ENCODE measurements around the gene SDK2. TPM values are rescaled to one million over a fixed set of nuclear protein-coding genes. Genes with fewer than 3 reads are reported as not detected.

Gene SDK2
- total RNA-seq, 3 donors from 2014 or later (not counting 1 experiment from before 2014, with no cell fraction given) = 0.41 to 0.90 (median 0.49) TPM

DNA sequence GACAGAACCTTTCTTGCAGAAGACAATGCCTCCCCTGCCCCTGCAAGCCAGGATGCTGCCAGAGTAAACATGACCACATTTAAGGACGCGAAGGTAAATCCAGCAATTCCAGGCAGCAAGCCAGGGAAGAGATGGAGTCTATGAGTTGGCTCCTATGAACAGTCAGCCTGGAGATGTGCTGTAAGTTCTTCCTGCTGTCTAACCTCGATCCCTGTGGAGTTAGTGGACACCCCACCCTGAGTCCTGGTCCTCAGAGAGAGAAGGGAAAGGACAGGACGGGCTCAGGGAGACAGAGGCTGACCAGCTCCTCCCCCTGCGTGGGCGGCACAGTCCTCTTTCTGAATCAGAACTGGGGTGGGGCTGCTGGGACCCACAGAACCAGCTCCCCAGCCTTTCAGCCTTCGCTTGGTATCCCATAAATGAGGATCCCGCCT lies 357.4 kb downstream of the SDK2 start:
- no peaks in the 10 kb centered on the region for H3K36me3 ChIP-seq (ENCODE audit: control insufficient read depth, insufficient read depth, low read length)
- H3K4me1 ChIP-seq (ENCODE audit: control insufficient read depth, insufficient read depth, low read length) = peaks cover 20% of the 10 kb centered on the region
- no peaks in the 10 kb centered on the region for H3K27me3 Mint-ChIP-seq (ENCODE audit: low read depth in 2 of 2)
- H3K27ac Mint-ChIP-seq = no peak overlapping the region
- no peaks in the 10 kb centered on the region for H3K27me3 ChIP-seq (ENCODE audit: control insufficient read depth, insufficient read depth, low read length)
- H3K27ac ChIP-seq (ENCODE audit: low read length) = no peak overlapping the region
- TF ChIP-seq, protein P1, sequence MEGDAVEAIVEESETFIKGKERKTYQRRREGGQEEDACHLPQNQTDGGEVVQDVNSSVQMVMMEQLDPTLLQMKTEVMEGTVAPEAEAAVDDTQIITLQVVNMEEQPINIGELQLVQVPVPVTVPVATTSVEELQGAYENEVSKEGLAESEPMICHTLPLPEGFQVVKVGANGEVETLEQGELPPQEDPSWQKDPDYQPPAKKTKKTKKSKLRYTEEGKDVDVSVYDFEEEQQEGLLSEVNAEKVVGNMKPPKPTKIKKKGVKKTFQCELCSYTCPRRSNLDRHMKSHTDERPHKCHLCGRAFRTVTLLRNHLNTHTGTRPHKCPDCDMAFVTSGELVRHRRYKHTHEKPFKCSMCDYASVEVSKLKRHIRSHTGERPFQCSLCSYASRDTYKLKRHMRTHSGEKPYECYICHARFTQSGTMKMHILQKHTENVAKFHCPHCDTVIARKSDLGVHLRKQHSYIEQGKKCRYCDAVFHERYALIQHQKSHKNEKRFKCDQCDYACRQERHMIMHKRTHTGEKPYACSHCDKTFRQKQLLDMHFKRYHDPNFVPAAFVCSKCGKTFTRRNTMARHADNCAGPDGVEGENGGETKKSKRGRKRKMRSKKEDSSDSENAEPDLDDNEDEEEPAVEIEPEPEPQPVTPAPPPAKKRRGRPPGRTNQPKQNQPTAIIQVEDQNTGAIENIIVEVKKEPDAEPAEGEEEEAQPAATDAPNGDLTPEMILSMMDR (IDR thresholded peaks at IDR 0.05) = no peak
- H3K36me3 Mint-ChIP-seq = no peaks in the 10 kb centered on the region
- H3K4me3 ChIP-seq (ENCODE audit: low read length) = no peak overlapping the region
- H3K9me3 Mint-ChIP-seq = no peaks in the 10 kb centered on the region
- DNase-seq (no peak), ATAC-seq (no peak)
- no peak overlapping the region for H3K4me3 Mint-ChIP-seq
- peaks cover 15 to 29% of the 10 kb centered on the region in 2 donors for H3K4me1 Mint-ChIP-seq
- no peaks in the 10 kb centered on the region for H3K9me3 ChIP-seq (ENCODE audit: control insufficient read depth, insufficient read depth, low read length)
- intact Hi-C loops (cut with micrococcal nuclease) = no loop called here
- 87% methylated on average over 8 of the region's 8 CpGs for WGBS (ENCODE audit: insufficient coverage)

DNA sequence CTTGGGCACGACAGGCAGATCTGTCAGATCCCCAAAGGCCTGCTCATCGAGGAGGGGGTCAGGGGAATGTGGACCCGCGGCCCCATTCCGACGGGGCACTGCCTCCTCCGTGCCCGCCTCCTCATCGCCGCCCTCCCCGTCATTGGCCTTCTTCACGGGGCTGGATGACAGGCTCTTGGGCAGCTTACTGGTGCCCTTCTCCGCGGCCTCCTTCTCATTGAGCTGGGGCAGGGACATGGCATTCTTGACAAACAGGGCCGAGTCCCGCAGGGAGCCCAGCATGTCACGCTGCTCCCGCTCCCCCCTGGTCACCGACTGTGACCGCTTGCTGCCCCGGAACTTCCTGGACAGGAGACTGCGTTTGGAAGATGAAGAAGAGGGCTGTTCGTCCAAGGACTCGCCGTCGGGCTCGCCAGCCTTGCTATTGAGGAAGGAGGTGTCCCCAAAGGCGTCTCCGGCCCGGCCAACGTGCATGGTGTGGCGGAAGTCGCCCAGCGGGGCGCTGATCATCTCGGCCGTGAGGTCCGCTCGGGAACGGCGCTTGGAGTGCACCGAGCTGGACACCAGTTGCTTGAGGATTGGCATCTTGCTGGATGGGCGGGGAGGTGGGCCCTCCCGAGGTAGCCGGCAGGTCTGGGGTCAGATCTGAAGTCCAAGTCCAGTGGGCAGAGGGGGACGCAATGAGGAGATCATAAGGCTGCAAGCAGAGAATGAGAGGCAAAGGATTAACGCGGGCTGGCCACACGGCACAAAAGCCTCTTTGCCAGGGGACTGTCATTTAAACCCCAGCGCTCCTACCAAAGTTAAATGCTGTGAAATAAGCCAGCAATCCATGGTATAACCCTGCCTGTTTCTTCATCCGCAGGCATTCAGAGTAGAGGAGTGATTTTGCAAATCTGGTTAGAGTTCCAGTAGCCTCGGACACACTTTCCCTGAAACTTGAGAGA lies 358.1 kb downstream of the SDK2 start:
- H3K36me3 ChIP-seq (ENCODE audit: control insufficient read depth, insufficient read depth, low read length) = no peaks in the 10 kb centered on the region
- H3K9me3 ChIP-seq (ENCODE audit: control insufficient read depth, insufficient read depth, low read length) = no peaks in the 10 kb centered on the region
- H3K4me3 ChIP-seq (ENCODE audit: low read length) = no peak overlapping the region
- DNase-seq (no peak), ATAC-seq (no peak)
- no peaks in the 10 kb centered on the region for H3K27me3 ChIP-seq (ENCODE audit: control insufficient read depth, insufficient read depth, low read length)
- no peak overlapping the region for H3K27ac ChIP-seq (ENCODE audit: low read length)
- H3K4me3 Mint-ChIP-seq = no peak overlapping the region
- H3K9me3 Mint-ChIP-seq = no peaks in the 10 kb centered on the region
- peaks cover 13% of the 10 kb centered on the region for H3K4me1 ChIP-seq (ENCODE audit: control insufficient read depth, insufficient read depth, low read length)
- TF ChIP-seq, protein P1 (IDR thresholded peaks at IDR 0.05) = no peak
- no peaks in the 10 kb centered on the region for H3K27me3 Mint-ChIP-seq (ENCODE audit: low read depth in 2 of 2)
- 95% methylated on average over 52 of the region's 52 CpGs for WGBS (ENCODE audit: insufficient coverage)
- no peaks in the 10 kb centered on the region for H3K36me3 Mint-ChIP-seq
- intact Hi-C loops (cut with micrococcal nuclease) = no loop called here
- H3K27ac Mint-ChIP-seq = no peak overlapping the region
- peaks cover 11 to 23% of the 10 kb centered on the region in 2 donors for H3K4me1 Mint-ChIP-seq

DNA sequence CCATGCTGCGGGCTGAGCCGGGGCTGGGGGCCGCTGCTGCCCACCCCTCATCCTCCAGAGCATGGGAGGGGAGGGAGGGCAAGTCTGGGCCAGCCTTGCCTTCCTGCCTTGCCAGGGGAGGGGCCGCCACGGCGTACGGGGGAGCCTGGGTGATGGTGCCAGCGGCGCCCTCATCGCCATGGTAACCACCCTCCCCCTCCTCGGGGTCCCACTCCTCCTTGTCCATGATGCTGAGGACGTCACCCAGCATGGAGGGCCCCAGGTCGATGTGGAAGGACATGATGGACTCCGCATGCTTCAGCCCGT lies 358.7 kb downstream of the SDK2 start:
- Mint-ChIP-seq H3K4me1 (peaks cover 4 to 16% of the 10 kb centered on the region in 2 donors), H3K9me3 (no peaks in the 10 kb centered on the region), H3K4me3 (no peak overlapping the region), H3K27ac (no peak overlapping the region), H3K27me3 (ENCODE audit: low read depth in 2 of 2) (no peaks in the 10 kb centered on the region), H3K36me3 (no peaks in the 10 kb centered on the region)
- Histone ChIP-seq H3K27me3 (ENCODE audit: control insufficient read depth, insufficient read depth, low read length) (no peaks in the 10 kb centered on the region), H3K36me3 (ENCODE audit: control insufficient read depth, insufficient read depth, low read length) (no peaks in the 10 kb centered on the region), H3K4me3 (ENCODE audit: low read length) (no peak overlapping the region), H3K9me3 (ENCODE audit: control insufficient read depth, insufficient read depth, low read length) (no peaks in the 10 kb centered on the region), H3K4me1 (ENCODE audit: control insufficient read depth, insufficient read depth, low read length) (peaks cover 7% of the 10 kb centered on the region), H3K27ac (ENCODE audit: low read length) (no peak overlapping the region)
- intact Hi-C loops (cut with micrococcal nuclease) = no loop called here
- DNase-seq = no peak
- TF ChIP-seq, protein P1 (IDR thresholded peaks at IDR 0.05) = no peak
- WGBS (ENCODE audit: insufficient coverage) = 95% methylated on average over 15 of the region's 15 CpGs
- ATAC-seq = no peak
